ENCODE results near the gene OR52E8.

- TF ChIP-seq CTCF (IDR thresholded peaks at IDR 0.05; ENCODE audit: poor library complexity) (peak; percentile 91), EZH2phosphoT487 (IDR thresholded peaks at IDR 0.05; ENCODE audit: low read depth, severe bottlenecking, unreplicated experiment) (no peak), EZH2 (IDR thresholded peaks at IDR 0.05; ENCODE audit: borderline replicate concordance) (no peak)
Observed at GRCh38 chr11:5808500-5809121, 48.9 kb downstream of the OR52E8 start, which contains the start of gene OR52N2.
